ENCODE data around the gene WDR53.
"Not testable (repeated sequence)": the region's sequence is repeated elsewhere in the genome, so short reads cannot be mapped to it uniquely, and the experiment has no call there.

The WDR53 gene

GRCh38 chr3:196568246-196569002, at the start of gene WDR53, which contains the start of gene FBXO45:
Gene WDR53, minus strand, starts transcription at chr3:196568554. Its CDS starts 7,079 bp downstream, at chr3:196561475.
Gene FBXO45, plus strand, starts transcription at chr3:196568660. Its CDS starts 325 bp downstream, at chr3:196568985.
- peak; percentile 95 for DNase-seq (ENCODE audit: low spot score)

- DNase-seq (ENCODE audit: low spot score), result no peak
Observed at GRCh38 chr3:196617256-196617655, 48.9 kb upstream of the WDR53 start.

GRCh38 chr3:196615234-196615633, 46.9 kb upstream of the WDR53 start:
- DNase-seq (ENCODE audit: low spot score), result not testable (repeated sequence)

- DNase-seq (ENCODE audit: low spot score), result no peak
Observed at GRCh38 chr3:196611761-196612483, 43.6 kb upstream of the WDR53 start.

GRCh38 chr3:196609805-196610515, 41.6 kb upstream of the WDR53 start:
- peak; percentile 19 for DNase-seq (ENCODE audit: low spot score)

- DNase-seq (ENCODE audit: low spot score), result peak; percentile 94
Observed at GRCh38 chr3:196609343-196609775, 41.0 kb upstream of the WDR53 start.

GRCh38 chr3:196608693-196609092, 40.3 kb upstream of the WDR53 start:
- no peak for DNase-seq (ENCODE audit: low spot score)

- peak; percentile 60 for DNase-seq (ENCODE audit: low spot score)
Observed at GRCh38 chr3:196604548-196604947, 36.2 kb upstream of the WDR53 start.

- DNase-seq (ENCODE audit: low spot score), result no peak
Observed at GRCh38 chr3:196603683-196604082, 35.3 kb upstream of the WDR53 start.

- no peak for DNase-seq (ENCODE audit: low spot score)
Observed at GRCh38 chr3:196602673-196603072, 34.3 kb upstream of the WDR53 start.

- DNase-seq (ENCODE audit: low spot score), result no peak
Observed at GRCh38 chr3:196600359-196600758, 32.0 kb upstream of the WDR53 start.

GRCh38 chr3:196599734-196600128, 31.4 kb upstream of the WDR53 start:
- no peak for DNase-seq (ENCODE audit: low spot score)

- peak; percentile 44 for DNase-seq (ENCODE audit: low spot score)
Observed at GRCh38 chr3:196597971-196598733, 29.8 kb upstream of the WDR53 start.

GRCh38 chr3:196596355-196596754, 28.0 kb upstream of the WDR53 start:
- no peak for DNase-seq (ENCODE audit: low spot score)

- DNase-seq (ENCODE audit: low spot score), result no peak
Observed at GRCh38 chr3:196590279-196590678, 21.9 kb upstream of the WDR53 start.

GRCh38 chr3:196585044-196585757, 16.8 kb upstream of the WDR53 start:
- no peak for DNase-seq (ENCODE audit: low spot score)

- no peak for DNase-seq (ENCODE audit: low spot score)
Observed at GRCh38 chr3:196572389-196572788, 4.0 kb upstream of the WDR53 start.

GRCh38 chr3:196570332-196570731, 2.0 kb upstream of the WDR53 start:
- not testable (repeated sequence) for DNase-seq (ENCODE audit: low spot score)

- peak; percentile 38 for DNase-seq (ENCODE audit: low spot score)
Observed at GRCh38 chr3:196569003-196569516, 706 bp upstream of the WDR53 start.

- DNase-seq (ENCODE audit: low spot score), result peak; percentile 58
Observed at GRCh38 chr3:196563721-196564225, 4.6 kb downstream of the WDR53 start.

- DNase-seq (ENCODE audit: low spot score), result no peak
Observed at GRCh38 chr3:196559826-196560225, 8.5 kb downstream of the WDR53 start.
